GM12872 (cell line): ENCODE measurements around the gene XPNPEP3.

Experiments
- TF ChIP-seq, protein P1 (sequence below): IDR thresholded peaks from 3 replicates; pipeline ENCODE4 v1.5.1; 2011; ENCODE audit warnings: low read depth, mild to moderate bottlenecking, low read length, moderate library complexity; ENCODE audit not compliant: insufficient read depth

Gene XPNPEP3

DNA sequence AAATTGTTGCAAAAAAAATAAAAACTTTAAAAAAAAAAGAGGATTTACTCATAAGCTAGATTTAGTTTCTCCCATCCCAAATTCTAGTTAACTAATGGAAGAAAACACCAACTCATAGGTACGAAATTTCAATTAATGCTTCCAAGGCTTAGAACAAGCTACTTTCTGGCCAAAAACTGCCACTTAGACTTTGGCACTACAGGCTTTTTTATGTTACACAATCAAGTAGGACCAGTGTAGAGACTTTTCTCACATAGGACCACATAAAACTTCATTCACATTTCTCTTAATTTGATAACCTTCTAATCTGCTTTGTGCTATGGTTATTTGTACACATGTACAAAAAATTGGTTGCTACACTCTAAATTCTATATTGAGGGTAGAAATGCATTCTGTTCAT, 3.6 kb upstream of the XPNPEP3 start:
- TF ChIP-seq, protein P1, sequence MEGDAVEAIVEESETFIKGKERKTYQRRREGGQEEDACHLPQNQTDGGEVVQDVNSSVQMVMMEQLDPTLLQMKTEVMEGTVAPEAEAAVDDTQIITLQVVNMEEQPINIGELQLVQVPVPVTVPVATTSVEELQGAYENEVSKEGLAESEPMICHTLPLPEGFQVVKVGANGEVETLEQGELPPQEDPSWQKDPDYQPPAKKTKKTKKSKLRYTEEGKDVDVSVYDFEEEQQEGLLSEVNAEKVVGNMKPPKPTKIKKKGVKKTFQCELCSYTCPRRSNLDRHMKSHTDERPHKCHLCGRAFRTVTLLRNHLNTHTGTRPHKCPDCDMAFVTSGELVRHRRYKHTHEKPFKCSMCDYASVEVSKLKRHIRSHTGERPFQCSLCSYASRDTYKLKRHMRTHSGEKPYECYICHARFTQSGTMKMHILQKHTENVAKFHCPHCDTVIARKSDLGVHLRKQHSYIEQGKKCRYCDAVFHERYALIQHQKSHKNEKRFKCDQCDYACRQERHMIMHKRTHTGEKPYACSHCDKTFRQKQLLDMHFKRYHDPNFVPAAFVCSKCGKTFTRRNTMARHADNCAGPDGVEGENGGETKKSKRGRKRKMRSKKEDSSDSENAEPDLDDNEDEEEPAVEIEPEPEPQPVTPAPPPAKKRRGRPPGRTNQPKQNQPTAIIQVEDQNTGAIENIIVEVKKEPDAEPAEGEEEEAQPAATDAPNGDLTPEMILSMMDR = no peak

DNA sequence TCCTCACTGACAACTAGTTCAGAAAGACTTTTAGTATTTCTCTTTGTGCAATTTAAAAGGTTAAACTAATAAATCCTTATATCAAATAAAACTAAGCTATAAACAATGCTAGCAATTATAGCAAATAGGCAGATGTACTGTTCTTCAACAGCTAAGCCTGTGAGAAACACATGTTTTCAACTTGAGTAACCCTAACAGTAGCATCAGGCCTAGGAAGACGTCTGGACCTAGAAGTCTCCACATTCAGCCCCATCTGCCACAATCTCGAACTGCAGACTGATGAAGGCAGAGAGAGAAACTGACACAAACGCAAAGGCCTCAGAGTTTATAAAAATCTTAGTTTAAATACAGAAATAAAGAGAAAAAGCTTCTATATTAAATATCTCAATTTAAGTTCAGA, 3.0 kb upstream of the XPNPEP3 start:
- TF ChIP-seq, protein P1 = no peak

DNA sequence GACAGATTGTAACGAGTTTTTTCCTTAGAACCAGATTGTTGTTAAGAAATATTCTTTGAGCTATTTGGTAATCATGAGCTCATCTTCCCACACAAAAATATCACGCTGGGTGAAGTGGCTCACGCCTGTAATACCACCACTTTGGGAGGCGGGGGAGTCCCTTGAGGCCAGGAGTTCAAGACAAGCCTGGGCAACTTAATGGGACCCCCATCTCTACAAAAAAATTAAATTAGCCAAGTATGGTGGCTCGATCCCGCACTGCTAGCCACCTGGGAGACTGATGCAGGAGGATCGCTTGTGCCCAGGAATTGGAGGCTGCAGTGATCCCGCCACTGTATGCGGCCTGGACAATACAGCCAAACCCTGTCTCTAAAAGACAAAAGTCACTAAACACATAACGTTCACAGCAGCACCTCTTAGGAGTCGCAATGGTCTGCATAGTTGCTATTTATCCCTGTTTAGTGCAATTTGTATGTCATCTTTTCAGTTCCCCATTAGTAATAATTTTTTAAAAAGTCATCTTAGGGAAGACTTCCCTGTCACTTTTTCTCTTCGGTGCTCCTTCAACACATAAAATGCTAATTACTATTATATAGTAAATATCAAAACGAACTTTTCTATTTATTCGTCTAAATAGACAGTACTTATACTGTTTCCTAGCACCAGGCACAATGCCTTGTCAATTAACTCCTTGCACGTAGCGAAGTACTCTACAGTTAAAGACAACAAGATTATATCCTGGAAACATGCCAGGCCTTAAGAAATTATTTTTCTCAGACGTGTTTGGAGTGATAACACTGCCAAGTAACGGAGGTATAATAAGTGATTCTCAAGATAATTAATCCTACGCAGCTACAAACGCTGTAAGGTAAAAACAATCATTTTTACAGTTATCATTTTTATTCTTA, 1.6 kb upstream of the XPNPEP3 start:
- TF ChIP-seq, protein P1 = no peak

DNA sequence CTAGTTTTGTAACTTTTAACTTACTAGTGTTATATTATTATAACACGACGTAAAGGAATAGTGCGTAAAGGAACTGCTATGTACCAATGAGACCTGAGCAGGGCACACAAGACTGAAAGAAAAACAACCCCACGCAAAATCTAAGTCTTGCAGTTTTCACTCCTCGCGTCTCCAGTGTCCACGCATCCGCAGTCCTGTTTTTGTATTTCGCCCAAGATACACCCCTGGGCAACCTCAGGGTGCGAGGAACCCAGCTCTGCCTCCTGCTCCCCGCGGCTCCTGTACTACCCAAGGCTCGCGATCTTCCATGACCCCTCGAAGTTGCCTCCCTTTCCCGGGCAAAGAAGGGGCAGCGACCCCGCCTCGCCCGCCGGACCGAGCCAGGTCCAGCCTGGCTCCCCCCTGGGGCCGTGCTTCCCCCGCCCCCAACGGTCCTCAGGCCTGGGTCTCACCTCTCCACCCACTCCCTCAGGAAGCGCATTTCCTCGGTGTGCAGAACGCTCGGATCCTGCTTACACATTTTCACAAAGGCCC, 902 bp upstream of the XPNPEP3 start:
- TF ChIP-seq, protein P1 = no peak

DNA sequence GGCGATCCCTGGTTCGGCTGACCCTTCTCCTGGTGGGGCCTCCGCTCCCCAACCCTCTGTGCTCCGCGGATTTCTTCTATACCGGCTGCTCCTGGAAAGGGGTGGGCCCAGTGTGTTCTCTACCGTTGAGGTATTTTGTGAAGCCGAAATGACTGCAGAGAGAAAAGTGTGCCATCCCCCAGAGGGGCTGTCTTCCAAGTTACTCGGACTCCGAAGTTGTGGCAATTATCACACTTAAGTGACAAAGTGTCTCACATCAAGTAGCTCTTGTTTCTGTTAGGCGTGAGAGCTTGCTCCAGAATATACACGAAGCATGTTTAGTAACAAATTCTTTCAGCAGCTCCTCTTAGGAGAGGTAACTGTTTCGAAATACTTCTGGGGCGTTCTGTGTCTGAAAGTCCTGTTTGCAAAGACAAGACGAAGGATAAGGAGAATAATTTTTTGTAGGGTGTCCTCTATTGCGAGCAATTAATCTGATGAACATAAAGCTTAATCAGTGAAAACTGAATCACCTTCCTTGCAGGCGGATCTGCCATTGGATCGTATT, 434 bp downstream of the XPNPEP3 start:
- TF ChIP-seq, protein P1 = no peak

DNA sequence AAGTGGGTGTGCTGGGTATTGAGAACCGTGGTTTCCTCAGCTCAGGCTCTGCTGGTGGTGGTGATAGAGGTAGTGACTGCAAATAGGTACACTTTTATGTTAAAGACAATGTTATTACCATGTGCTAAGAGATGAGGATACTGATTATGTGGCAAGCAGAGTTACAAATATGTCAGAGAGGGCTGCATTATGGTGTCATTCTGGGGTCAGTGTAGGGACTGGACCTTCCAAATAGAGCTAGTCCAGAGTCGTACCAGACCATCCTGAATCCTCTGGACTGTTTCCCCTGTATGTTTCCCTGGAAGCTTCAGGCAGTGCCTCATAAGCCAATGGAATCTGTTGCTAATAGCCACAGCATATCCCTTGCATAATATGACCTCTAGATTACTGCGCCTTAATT, 5.1 kb downstream of the XPNPEP3 start, which contains the start of gene DNAJB7:
DNAJB7 (minus strand) TSS at position 101 of the 400 bp plus-strand sequence. CDS start 119 bp downstream, outside the sequence.
- TF ChIP-seq, protein P1 = no peak

DNA sequence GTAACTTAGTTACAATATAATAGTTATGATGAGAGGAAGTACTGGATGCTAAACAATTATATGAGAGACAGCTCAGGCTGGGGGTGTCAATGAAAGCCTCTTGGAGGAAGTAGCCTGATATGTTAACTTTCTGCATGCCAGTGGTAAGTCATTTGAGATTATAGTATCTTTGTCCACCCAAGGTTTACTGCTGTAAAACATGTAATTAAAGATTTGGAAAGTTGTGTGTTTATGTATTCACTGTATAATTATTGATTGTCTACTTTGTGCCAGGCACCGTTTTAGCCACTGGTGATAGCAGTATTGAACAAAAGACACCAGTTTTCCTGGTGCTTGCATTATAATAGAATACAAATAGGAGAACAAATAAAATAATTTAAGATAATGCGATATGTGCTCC, 5.6 kb downstream of the XPNPEP3 start:
- TF ChIP-seq, protein P1 = no peak
